ENCODE measurements around the gene MISP3.
A peak's percentile ranks its signal among the peaks of the same experiment; 100 is the strongest.

MISP3 gene

DNA sequence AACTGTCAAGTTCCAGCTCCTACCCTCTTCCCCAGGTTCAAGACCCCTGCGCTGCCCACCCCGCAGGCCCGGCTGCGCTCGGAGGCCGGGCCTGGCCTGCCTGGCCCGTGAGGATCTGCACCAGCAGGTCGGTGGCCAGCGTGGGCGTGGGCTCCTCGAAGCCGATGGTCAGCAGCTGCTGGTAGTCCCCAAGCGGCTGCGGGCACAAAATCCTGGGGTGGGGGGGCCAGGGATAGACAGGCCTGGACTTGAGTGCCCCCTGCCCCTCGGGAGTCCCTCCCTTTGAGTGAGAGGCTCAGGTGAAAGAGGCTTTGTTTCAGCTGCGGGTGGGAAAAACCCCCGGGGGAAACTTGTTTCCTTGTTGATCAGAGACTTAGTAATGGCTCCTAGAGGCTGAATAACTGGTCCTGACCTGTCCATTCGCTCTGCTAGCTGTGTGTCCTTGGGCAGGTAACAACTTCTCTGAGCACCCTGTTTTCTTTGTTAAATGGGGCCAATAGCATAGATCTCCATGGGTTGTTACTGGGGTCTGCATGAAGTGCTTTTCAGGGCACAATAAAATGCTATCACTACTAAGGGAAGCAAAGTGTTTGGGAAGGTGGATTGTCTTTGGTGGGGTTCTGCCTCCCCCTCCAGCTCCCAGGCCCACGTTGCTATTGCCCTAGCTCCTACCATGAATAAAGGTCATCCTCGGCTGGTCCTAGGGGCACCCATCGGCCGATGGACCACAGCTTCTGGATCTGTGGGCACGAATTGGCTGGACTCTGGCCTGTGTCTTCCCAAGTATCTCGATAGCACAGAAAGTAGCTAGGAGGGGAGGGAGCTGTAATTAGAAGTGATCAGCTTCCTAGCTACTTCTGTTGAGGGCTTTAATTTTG is 9.4 kb downstream of the MISP3 start:
- DNase-seq, result no peak

DNA sequence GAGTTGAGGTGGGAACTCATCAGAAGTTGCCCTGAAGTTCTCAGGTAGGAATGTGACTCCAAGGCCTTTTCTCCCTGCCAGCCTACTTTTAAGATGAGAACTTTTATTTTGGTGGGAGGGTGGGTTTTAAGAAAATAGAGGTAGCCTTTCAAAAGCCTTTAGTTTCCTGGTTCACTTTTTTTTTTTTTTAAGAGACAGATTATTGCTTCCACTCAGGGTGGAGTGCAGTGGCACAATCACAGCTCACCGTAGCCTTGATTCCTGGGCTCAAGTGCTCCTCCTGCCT is 10.0 kb downstream of the MISP3 start:
- no peak for DNase-seq

DNA sequence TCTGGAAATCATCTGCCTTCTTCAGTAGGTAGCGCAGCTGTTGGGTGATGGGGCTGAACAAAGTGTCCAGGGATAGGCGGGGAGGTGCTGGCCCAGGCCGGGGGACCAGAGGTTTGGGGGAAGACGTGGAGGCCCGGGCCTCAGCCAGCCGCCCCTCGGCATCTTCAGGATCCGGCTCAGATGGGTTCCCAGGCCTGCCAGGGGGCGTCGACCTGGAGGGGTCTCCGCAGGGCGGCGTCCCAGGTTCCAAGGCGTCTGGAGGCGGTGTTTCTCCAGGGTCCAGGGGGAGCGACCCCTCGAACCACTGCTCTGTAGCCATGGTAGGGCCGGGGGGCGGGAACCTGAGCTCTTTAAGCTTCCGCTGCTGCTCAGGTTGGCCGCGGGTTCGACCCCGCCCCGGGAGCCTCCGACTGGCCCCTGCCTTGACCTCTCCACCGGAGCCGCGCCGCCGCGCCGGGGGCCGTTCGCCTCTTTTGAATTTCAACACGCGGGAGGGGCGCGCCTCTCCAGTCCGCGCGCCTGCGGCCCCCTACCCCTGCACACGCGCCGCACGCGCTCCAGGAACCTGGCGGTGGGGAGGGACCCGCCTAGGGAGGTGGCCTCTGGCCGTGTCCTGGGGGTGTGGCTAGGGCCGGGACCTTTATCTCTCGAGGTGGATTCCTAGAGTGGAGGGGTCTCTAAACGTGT is 12.9 kb downstream of the MISP3 start, which contains the start of gene C19orf67:
Gene C19orf67 (minus strand): TSS at position 475 of the 687 bp plus-strand sequence. CDS start 156 bp downstream, at position 319.
- DNase-seq, result no peak

DNA sequence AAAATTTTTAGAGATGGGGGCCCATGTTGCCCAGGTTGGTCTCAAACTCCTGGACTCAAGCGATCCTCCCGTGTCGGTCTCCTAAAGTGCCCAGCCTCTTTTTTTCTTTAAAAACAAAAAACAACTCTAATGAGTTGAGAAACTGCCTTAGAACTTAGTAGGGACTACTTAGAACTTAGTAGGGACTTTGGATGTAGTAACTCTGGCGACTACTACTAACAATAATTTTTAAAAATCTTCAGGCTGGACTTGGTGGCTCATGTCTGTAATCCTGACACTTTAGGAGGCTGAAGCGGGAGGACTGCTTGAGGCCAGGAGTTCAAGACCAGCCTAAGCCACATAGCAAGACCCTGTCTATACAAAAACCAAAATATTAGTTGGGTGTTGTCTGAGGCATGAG is 13.5 kb downstream of the MISP3 start:
- DNase-seq, result no peak

DNA sequence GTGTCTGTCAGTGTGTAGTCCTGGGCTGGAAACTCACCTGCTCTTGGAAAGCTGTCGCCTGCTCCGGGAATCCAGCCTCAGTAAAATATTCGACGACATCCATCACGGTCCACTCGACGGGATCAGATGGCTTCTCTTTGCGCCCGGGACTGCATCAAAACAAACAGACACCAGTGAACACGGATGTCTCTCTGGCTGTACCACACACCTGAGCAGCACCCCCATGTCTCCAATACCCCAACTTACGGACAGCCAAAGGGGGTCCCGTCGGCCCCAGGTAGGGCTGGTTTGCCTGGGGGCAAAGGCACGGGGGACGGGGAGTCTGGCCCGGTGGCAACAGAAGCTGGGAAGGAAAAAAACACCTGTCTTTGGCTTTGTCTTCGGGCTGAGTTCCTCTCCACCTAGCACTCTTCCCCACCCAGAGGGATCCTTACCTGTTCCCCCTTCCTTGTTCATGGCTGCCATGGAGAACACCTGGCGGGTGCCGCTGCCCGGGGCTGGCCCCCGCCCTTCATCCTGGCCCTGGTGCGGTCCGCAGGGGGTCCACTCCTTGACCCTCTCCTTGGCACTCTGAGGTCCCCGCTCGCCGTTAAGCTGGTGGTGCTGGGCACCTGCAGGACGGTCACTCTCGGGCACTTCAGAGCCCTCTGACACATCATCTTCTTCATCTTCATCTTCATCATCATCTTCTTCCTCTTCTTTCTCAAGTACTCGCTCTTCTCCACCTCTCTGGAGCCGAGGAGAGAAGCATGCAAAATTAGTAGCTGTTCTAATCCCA is 16.2 kb downstream of the MISP3 start:
- DNase-seq, result no peak

DNA sequence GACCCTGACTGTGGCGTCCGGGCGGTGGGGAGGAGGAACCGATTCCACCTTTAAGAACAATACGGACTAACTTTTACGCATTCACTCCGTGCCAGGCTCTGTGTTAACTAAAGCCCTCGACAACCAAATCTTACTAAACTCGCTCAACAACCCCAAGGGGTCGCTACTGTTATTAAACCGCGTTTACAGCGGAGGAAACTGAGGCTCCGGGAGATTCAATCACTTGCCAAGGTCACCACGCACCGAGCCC is 16.8 kb downstream of the MISP3 start:
- DNase-seq, result no peak

DNA sequence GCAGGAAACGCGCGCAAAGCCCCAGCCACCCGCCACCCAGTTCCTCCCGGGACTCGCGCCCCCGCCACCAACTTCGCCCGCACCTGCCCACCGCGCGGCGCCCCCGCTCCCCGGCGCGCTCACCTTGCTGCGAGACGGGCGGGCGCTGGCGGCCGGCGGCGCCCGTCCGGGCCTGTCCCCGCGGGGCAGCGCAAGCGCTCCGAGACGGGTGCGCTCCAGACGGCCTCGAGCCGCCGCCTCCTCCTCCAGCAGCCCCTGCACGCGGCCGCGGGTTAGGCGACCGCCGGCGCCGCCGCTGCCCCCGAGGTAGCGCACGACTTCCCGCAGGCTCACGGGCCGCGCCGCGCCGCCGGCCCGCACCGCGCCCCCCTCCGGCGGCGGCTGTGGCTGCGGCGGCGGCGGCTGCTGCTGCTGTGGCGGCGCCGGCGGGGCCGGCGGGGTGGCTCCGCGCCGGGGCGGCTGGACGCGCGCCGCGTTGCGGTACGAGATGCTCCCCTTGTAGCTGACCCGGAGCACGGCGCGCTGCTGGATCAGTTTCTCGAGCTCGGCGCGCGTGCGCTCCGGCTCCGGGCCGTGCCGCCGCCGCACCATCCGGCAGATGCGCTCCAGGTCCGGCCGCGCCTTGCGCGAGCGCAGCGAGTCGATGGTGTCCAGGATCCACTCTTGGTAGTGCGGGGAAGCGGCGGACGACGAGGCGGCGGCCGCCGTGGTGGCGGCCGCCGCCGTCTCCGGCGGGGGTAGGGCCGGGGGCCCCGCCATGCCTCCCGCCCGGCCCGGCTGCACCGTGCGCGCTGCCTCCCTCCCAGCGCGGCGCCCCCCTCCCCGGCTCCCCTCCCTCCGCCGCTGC is 17.3 kb downstream of the MISP3 start:
- DNase-seq, result no peak

DNA sequence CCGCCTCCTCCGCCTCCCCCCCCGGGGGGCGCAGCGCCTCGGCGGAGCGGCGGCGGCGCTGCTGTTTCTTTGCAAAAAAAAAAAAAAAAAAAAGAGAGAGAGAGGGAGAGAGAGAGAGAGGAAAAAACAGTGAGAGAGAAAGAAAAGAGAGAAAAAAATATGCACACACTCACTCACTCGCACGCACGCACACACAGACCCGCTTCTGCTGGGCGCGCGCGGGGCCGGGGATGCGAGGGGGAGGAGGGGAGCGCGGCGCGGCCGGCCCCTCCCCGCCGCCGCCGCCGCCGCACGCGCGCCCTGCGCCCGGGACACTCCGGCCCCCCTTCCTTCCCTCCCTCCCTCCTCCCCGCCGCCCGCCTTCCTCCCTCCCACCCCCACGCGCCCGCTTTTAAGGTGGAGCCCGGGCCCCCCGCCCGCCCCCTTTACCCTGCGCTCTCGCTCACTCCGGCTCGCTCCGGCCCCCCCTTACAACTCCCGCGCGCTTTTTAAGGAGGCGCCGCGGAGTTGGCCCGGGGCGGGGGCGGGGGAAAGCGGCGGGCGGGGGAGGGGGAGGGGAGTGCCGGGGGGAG is 18.0 kb downstream of the MISP3 start, which contains the start of gene SAMD1:
Gene SAMD1 (minus strand): TSS at position 243 of the 572 bp plus-strand sequence.
- DNase-seq, result peak; percentile 35

DNA sequence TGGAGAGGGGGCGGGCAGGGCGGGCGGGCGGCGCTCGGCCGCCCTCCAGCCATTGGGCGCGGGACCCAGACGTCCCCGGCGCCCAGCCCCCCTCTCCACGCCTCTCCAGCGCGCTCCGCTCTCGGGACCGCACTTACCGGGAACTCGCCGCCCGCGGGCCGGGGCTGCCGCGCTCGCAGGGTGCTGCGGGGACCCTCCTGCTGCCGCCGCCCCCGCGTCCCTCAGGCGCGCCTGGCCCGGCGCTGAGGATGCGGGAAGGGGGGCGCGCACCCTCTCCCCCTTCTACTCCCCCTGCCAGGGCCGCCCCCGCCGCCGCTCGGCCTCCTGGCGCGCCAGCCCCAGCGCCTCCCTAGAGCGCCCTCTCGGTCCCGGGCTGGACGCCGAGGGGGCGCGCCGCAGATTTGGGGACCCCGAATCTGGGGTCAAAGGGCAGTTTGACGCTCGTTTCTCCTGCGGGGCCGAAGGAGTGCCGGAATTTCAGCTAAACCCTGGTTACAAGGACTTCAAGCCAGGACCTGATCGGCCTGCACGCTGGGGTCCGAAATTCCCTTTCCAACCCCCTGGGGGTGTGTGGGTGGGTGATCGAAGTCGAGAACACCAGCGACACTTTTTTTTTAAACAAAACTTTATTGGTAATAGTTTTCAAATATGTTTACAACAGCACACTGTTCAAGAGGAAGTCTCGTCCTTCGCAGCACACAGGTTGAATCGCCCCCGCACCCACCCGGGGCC is 18.7 kb downstream of the MISP3 start:
- no peak for DNase-seq

DNA sequence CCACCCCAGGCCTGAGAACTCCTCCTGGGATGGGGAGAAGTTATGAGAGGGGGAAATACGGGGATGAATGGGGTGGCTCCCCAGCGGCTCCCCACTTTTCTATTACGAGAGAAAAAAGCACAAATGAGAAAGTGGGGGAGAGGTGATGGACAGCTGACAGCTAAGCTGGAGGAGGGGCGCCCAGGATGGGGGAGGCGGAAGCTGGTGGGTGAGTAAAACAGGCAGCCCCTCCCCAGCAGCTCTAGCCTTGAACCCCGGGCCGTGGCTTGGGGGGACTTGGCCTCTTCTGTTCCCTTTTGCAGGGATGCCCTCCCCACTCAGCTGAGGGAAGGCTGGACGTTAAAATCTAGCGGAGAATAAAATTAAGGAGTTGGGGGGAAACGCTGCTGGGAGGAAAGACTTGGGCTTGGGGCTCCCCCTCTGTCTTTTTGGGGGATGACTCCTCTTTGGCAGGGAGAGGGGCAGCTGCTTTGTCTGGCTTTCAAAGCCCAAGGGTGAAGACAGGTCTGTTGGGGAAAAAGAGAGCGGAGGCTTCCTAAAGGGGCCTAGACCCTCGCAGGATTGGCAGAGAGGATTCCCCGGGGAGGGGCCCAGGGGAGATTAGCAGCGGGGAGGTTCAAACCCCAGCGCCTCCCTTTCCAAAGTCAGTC is 19.4 kb downstream of the MISP3 start:
- no peak for DNase-seq

DNA sequence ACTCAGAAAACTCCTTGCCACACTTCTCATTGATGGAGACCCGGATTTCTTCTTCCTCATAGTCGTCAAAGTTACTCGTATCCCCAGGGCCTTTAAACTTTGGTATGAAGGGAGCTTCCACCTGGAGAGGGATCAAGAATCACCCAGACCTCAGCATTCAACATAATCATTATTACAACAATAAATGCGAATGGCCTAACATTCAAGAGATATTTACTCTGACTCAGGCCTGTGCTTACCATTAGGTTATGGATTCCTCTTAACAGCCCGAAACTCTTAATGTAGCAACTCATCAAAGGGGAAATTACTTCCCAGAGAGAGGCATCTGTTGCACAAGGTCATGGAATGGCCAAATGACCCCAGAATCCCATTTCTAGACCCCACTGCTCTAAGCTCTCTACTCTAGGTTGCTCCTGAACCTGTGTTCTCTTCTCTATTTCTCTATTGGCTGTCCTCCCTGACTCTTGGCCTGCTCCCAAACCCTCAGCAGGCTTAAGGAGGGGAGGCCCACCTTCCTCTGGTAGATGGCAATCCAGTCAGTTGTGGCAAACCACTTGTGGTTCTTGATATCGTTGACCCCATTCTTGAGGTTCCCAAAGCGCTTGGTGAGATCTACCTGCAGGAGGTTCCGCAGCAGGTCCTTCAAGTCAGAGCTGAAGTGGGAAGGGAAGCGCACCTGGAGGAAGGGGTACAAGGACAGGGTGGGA is 20.7 kb downstream of the MISP3 start:
- no peak for DNase-seq

DNA sequence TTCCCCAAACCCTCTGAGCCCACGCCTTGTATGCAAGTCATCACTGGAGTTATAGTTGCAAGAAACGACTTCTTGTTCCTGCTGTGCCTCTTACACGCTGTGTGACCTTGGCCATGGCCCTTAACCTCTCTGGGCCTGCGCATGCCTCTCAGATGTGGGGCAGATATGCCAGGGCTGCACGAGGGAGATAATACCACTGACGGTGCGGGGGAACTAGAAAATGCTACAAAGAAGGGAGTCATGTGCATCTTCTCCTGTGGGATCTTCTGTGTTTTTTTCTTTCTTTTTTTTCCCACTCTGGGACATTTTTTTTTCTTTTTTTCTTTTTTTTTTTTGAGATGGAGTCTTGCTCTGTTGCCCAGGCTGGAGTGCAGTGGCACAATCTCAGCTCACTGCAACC is 22.3 kb downstream of the MISP3 start:
- no peak for DNase-seq

DNA sequence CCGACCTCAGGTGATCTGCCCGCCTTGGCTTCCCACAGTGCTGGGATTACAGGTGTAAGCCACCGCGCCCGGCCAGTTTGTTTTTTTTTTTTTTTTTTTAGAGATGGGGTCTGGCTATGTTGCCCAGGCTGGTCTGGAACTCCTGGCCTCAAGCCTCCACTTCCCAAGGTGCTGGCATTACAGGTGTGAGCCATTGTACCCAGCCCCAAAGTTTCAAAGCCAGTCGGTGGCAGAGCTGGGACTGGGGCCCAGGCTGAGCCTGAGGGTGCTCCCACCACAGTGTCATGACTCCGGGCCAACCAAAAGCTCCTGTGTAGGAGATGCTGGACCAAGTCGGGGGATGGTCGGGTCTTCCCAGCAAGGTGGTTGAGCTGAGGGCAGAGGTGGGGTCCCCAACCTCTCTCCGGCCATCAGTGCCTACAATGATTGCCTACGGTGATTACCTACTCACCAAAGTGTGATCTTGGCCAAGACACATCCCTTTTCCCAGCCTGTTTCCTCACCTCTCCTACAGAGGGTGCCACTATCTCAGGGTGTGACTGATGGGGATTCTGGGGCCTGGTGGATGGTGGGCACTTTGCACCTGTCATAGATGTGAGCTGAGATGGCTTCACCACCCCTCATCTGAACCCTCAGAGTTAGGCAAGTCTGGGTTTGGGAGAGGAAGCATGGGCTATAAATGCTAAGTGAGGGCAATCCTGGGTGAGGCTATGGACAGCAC is 23.8 kb downstream of the MISP3 start:
- no peak for DNase-seq

DNA sequence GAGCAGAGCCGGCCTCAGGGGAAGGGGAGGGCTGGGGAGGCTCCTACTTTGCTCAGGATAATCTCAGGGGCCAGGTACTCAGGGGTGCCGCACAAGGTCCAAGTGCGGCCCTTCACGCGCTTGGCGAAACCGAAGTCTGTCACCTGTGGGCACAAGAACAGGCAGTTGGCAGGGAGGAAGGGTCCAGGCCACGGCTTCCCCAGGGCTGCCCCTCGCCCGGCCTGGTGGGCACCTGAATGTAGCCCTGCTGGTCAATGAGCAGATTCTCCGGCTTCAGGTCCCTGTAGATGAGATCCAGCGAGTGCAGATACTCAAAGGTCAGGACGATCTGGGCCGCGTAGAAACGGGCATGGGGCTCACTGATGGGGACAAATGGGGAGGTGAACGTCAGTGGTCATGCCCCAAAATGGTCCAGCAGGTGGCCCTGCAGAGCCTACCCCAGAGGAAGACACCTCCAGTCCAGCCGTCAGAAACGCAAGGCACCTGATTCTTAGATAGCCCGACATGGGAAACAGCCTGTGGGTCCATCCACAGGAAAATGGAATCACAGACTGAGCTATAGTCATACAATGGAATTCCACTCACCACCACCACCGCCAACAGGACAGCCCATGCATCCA is 25.1 kb downstream of the MISP3 start:
- DNase-seq, result no peak

DNA sequence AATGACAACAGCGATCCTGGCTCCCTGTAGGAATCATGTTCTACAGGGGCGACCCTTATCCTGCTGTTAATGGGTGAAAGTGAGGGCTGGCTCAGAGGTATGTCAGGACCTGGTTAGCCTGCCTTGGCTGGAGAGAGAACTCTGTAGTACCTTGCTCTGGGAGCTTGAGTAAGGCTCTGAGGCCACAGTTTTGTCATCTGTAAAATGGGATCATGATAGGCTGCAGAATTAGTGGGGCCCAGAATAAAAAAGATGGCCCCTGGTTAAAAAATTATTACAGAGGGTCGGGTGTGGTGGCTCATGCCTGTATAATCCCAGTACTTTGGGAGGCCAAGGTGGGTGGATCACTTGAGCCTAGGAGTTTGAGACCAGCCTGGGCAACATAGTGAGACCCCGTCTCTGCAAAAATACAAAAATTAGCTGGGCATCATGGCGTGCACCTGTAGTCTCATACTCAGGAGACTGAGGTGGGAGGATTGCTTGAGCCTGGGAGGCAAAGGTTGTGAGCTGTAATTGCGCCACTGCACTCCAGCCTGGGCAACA is 28.5 kb downstream of the MISP3 start:
- no peak for DNase-seq

DNA sequence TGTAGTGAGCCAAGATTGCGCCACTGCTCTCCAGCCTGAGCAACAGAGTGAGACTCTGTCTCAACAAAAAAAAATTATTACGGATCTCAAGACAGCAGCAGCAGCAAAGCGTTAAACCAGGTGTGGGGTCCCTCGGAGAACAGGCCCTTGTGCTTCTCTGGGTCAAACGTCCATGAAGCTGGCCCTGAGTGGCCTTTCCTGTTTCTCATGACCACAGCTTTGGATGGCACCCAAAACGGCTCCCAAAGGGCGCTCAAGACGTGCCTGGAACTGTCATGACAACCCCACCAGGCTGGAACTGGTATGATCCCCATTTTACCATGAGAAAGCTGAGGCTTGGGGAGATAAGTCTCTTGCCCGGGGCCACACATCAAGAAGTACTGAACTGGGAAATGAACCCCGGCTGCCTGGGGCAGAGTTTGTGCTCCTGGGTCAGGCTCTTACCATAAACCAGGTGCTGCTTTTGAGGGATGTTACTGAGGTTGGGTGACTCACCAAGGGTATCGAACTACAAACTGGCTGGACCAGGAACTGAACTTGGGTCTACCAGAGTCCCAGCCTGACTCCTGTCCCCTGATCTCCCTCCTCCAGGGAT is 29.6 kb downstream of the MISP3 start:
- no peak for DNase-seq

DNA sequence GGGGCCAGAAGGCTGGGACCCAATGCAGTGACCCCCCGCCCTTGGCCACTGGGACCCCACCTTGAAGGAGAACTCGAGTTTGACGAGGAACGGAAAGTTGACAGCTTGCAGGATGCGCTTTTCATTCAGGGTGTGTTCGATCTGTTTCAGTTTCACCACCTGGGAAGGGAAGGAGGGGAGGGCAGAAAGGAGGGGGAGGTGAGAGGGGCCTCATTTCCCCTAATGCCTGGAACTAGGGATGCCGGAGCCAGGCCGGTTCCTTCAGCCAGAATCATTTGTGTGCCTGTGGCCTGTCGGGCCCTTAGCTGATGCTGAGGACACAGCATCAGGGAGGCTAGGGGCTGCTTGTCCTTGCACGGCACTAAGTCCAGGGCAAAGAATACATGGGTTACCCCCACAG is 30.2 kb downstream of the MISP3 start:
- DNase-seq, result no peak

DNA sequence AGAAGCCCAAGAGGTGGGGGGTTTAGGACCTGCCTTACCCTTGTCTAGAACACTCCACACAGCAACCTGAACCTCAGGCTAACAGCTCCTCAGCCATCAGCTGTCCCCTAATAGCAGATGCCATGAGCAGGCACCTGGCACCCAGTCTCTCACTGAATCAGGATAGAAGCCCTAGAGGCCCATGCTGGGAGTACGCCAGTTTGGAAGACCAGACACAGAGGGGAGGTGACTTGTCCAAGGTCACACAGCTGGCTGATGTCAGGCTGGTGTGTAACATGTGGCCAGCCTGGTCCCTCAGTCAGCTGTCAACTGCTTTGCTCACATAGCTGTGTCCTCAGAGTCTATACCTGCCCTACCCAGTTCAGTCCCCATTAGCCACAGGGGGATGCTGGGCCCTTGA is 30.7 kb downstream of the MISP3 start:
- no peak for DNase-seq

DNA sequence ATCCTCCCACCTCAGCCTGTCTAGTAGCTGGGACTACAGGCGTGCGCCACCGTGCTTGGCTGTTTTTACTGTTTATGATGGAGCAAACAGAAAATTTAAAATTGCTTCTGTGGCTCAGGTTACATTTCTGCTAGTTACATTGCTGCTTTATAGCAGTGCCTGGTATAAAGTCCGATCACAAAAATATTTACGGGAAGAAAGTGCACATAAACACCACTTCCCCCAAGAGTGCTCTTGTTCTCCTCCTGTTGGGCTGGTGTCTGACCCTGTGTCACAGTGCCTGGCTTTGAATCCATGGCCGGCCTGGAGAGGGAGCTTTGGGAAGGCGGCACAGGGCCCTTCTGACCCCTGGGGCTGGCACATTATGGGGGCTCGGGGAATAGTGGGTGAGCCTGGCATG is 33.1 kb downstream of the MISP3 start:
- DNase-seq, result no peak

All from NCI-H748 treated with DMSO at 0.1 percent for 48 hours (cell line).